Left lung (tissue), 14 donors: ENCODE measurements around the gene DNM2. TPM values are rescaled to one million over a fixed set of nuclear protein-coding genes. Genes with fewer than 3 reads are reported as not detected.

Source experiments
- ATAC-seq: fragments of 200-7000 bp; cut with Tn5 transposase; one replicate; pipeline ENCODE4 v1.9.1; 2020; ENCODE audit warnings: moderate library complexity
- DNase-seq, 4 donors: peaks; one replicate each; pipeline ENCODE4 v3.0.0-alpha.2; 2013 to 2020
- H3K27ac ChIP-seq, 2 donors: fragments of 200-600 bp; sonication (generic) in 1 of 2; one replicate each; pipeline versions ENCODE4 v1.5.0 to v1.8.0; 2020 to 2021
- H3K27me3 ChIP-seq, 2 donors: fragments of 200-600 bp; sonication (generic) in 1 of 2; one replicate each; pipeline versions ENCODE4 v1.5.0 to v1.8.0; 2020 to 2021
- H3K36me3 ChIP-seq, 2 donors: fragments of 200-600 bp; sonication (generic) in 1 of 2; one replicate each; pipeline versions ENCODE4 v1.5.0 to v1.8.0; 2020 to 2021
- H3K4me1 ChIP-seq, 2 donors: fragments of 200-600 bp; one replicate each; pipeline ENCODE4 v1.8.0; 2021
- H3K4me3 ChIP-seq, 2 donors: fragments of 200-600 bp; sonication (generic) in 1 of 2; one replicate each; pipeline versions ENCODE4 v1.5.0 to v1.8.0; 2020 to 2021; ENCODE audit warnings: mild to moderate bottlenecking in 1 of 2
- H3K9me3 ChIP-seq, 2 donors: fragments of 200-600 bp; sonication (generic) in 1 of 2; one replicate each; pipeline versions ENCODE4 v1.5.0 to v1.8.0; 2020 to 2021
- intact Hi-C, 2 donors: fragments of 100-400 bp; cut with DNase I; formaldehyde crosslinking; loops; one replicate each; pipeline versions ENCODE4 v1.11.2 to v1.14.2; 2022
- long read RNA-seq, 12 donors: library from polyadenylated mRNA in 2 of 12; unstranded in 2 of 12; transcript quantifications; one replicate each; pipeline ENCODE4 v2.0.0 and lab custom pipeline, GENCODE V29; 2019 to 2026
- polyA plus RNA-seq, 6 donors: library from polyadenylated mRNA; unstranded; fragments of 120-200 nt; gene quantifications; one replicate each; pipeline ENCODE4 v1.2.1, GENCODE V29; 2013; ENCODE audit not compliant: insufficient read length in 6 of 6
- total RNA-seq, 2 donors: library from RNA; stranded (reverse); fragmentation: NEBNext Ultra II Directional; extraction: Animal tissue kit (Norgen Biotek cat#: 25700); gene quantifications; one replicate each; pipeline ENCODE4 v1.2.1, GENCODE V29; 2021
- TF ChIP-seq, protein P1 (sequence below), 2 donors: fragments of 200-600 bp; sonication (generic) in 1 of 2; IDR thresholded peaks; one replicate each; pipeline versions ENCODE4 v1.5.0 to v1.8.0; 2021; ENCODE audit warnings: antibody characterized with exemption in 2 of 2
- donor health status: DM: no; HTN: yes; CAD: no.
- donor health status: DM: no; HTN: no; CAD: no.

Gene DNM2
- total RNA-seq (100 to 1,000 TPM; 195 to 268 TPM), polyA plus RNA-seq (100 to 1,000 TPM in 3 of 6 donors, 10 to 100 TPM in 3; 88.4 to 119 (median 99.2) TPM)
- long read RNA-seq, donor 1, full-length matches to known transcripts: 5 of 37 reads
- long read RNA-seq, donor 1, partial matches to known transcripts: 32 of 37 reads
- long read RNA-seq, donor 1, other reads (novel, unspliced or antisense): 0 of 37 reads
- long read RNA-seq, donor 2, full-length matches to known transcripts: 4 of 42 reads
- long read RNA-seq, donor 2, partial matches to known transcripts: 38 of 42 reads
- long read RNA-seq, donor 2, other reads (novel, unspliced or antisense): 0 of 42 reads
- long read RNA-seq, donor 3, full-length matches to known transcripts: 3 of 15 reads
- long read RNA-seq, donor 3, partial matches to known transcripts: 12 of 15 reads
- long read RNA-seq, donor 3, other reads (novel, unspliced or antisense): 0 of 15 reads
- long read RNA-seq, donor 4, partial matches to known transcripts: 7 of 10 reads
- long read RNA-seq, donor 4, other reads (novel, unspliced or antisense): 3 of 10 reads
- long read RNA-seq, donor 5, full-length matches to known transcripts: 6 of 38 reads
- long read RNA-seq, donor 5, partial matches to known transcripts: 32 of 38 reads
- long read RNA-seq, donor 5, other reads (novel, unspliced or antisense): 0 of 38 reads
- long read RNA-seq, donor 6, transcript DNM2-202 (20 exons, 3,588 nt): major isoform, 5 of 14 reads
- long read RNA-seq, donor 6, partial matches to known transcripts: 6 of 14 reads
- long read RNA-seq, donor 6, other reads (novel, unspliced or antisense): 0 of 14 reads
- long read RNA-seq, donor 7, full-length matches to known transcripts: 5 of 5 reads
- long read RNA-seq, donor 7, partial matches to known transcripts: 0 of 5 reads
- long read RNA-seq, donor 7, other reads (novel, unspliced or antisense): 0 of 5 reads
- long read RNA-seq, donor 8, full-length matches to known transcripts: 8 of 41 reads
- long read RNA-seq, donor 8, partial matches to known transcripts: 33 of 41 reads
- long read RNA-seq, donor 8, other reads (novel, unspliced or antisense): 0 of 41 reads
- long read RNA-seq, donor 9, full-length matches to known transcripts: 1 of 1 reads
- long read RNA-seq, donor 9, partial matches to known transcripts: 0 of 1 reads
- long read RNA-seq, donor 9, other reads (novel, unspliced or antisense): 0 of 1 reads
- long read RNA-seq, donor 10, full-length matches to known transcripts: 2 of 17 reads
- long read RNA-seq, donor 10, partial matches to known transcripts: 11 of 17 reads
- long read RNA-seq, donor 10, other reads (novel, unspliced or antisense): 4 of 17 reads
- long read RNA-seq, donor 11: 0 reads
- long read RNA-seq, donor 12, partial matches to known transcripts: 24 of 26 reads
- long read RNA-seq, donor 12, other reads (novel, unspliced or antisense): 0 of 26 reads

GRCh38 chr19:10717356-10718204 is at the start of gene DNM2:
Gene DNM2 (plus strand): TSS chr19:10718079. CDS start chr19:10718243, 164 bp downstream.
- peaks cover 20 to 43% of the 10 kb centered on the region in 2 donors for H3K4me1 ChIP-seq
- ATAC-seq (peak; percentile 92), DNase-seq (peak; percentile 98 to 100 (median 99))
- H3K27me3 ChIP-seq: no peaks in the 10 kb centered on the region
- peak within 1 kb of the TSS; percentile 95 to 98 for H3K27ac ChIP-seq
- intact Hi-C loops: loop anchor here in 1 of 2 donors (5.0 kb wide), 1 partner anchor 150 kb away; no protein-coding TSS in a partner anchor
- H3K4me3 ChIP-seq: peak within 1 kb of the TSS; percentile 97
- no peaks in the 10 kb centered on the region for H3K9me3 ChIP-seq
- H3K36me3 ChIP-seq: peaks cover 0 to 27% of the 10 kb centered on the region in 2 donors
- TF ChIP-seq, protein P1, sequence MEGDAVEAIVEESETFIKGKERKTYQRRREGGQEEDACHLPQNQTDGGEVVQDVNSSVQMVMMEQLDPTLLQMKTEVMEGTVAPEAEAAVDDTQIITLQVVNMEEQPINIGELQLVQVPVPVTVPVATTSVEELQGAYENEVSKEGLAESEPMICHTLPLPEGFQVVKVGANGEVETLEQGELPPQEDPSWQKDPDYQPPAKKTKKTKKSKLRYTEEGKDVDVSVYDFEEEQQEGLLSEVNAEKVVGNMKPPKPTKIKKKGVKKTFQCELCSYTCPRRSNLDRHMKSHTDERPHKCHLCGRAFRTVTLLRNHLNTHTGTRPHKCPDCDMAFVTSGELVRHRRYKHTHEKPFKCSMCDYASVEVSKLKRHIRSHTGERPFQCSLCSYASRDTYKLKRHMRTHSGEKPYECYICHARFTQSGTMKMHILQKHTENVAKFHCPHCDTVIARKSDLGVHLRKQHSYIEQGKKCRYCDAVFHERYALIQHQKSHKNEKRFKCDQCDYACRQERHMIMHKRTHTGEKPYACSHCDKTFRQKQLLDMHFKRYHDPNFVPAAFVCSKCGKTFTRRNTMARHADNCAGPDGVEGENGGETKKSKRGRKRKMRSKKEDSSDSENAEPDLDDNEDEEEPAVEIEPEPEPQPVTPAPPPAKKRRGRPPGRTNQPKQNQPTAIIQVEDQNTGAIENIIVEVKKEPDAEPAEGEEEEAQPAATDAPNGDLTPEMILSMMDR (IDR thresholded peaks at IDR 0.05): peak; percentile 79 to 82

- no peak overlapping the region for H3K27ac ChIP-seq
Measured at GRCh38 chr19:10669246-10669645, 48.6 kb upstream of the DNM2 start.

GRCh38 chr19:10670182-10670581 is 47.7 kb upstream of the DNM2 start:
- DNase-seq: no peak
- intact Hi-C loops: no loop called here
- no peak for ATAC-seq
- Histone ChIP-seq H3K9me3 (no peaks in the 10 kb centered on the region), H3K4me1 (peaks cover 0 to 60% of the 10 kb centered on the region in 2 donors), H3K4me3 (no peak overlapping the region), H3K36me3 (peaks cover 0 to 59% of the 10 kb centered on the region in 2 donors), H3K27me3 (no peaks in the 10 kb centered on the region), H3K27ac (no peak overlapping the region)
- TF ChIP-seq, protein P1 (IDR thresholded peaks at IDR 0.05): no peak

More at GRCh38 chr19:10669246-10669645, 48.6 kb upstream of the DNM2 start:
- DNase-seq (peak in 1 of 4 donors; percentile 3), ATAC-seq (no peak)
- Histone ChIP-seq H3K36me3 (peaks cover 0 to 49% of the 10 kb centered on the region in 2 donors), H3K27me3 (no peaks in the 10 kb centered on the region), H3K9me3 (no peaks in the 10 kb centered on the region), H3K4me3 (no peak overlapping the region), H3K4me1 (peaks cover 0 to 61% of the 10 kb centered on the region in 2 donors)
- intact Hi-C loops: no loop called here
- TF ChIP-seq, protein P1 (IDR thresholded peaks at IDR 0.05): no peak
